HG03521 (cell line): ENCODE measurements around the gene DDX1.

Source experiments
- ATAC-seq: cut with Tn5 transposase; IDR thresholded peaks from one replicate; pipeline ENCODE4 v1.9.1; 2021; ENCODE audit warnings: mild to moderate bottlenecking, moderate library complexity; ENCODE audit not compliant: unreplicated experiment

DDX1 gene

GRCh38 chr2:15561574-15562344, 29.9 kb upstream of the DDX1 start:
- ATAC-seq: peak; percentile 20

DNA sequence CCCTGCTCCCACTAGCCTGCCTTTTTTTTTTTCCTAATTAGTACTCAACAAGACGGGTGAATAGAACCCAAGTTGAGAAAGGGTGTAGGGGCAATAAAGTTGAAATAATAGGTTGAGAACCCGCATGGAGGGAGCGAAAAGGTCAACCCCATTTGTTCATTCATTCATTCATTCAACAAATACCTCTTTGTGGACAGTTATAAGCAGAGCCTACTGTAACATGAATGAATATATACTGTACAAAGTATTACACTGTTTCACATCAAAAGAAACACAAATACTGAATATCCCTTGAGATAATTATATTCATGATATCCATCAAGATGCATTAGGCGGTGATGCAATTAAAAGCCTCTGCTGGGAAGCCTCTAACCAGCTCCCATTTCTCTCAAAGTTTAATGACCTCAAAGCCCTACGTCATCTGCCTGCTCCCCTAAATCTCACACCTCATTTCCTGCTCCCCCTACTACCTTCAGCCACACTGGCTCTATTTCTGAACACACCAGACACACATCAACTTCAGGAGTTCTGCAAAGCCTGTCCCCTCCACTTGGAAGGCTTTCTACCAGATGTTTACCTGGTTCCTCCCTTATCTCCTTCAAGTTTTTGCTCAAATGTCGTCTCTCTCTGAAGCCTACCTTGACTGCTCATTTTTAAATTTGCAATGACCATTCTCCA, 29.2 kb upstream of the DDX1 start:
- ATAC-seq: no peak

GRCh38 chr2:15563227-15564100, 28.2 kb upstream of the DDX1 start:
- ATAC-seq: no peak

DNA sequence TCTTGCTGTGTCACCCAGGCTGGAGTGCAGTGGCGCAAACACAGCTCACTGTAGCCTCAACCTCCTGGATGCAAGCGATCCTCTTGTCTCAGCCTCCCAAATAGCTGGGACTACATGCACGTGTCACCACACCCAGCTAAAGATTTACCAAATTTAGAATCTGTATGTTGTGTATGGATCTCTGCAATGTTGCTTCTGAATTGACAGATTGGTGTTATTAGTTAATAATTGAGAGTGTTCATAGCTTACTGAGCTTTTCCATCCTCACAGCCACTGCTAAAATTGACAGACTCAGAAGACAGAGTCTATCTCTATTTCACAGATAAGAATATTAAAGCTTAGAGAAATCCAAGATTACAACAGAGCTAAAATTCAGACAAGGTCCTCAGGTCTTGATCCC, 26.3 kb upstream of the DDX1 start:
- ATAC-seq: no peak

- ATAC-seq: no peak
Observed at GRCh38 chr2:15565994-15566671, 25.5 kb upstream of the DDX1 start.

GRCh38 chr2:15566912-15567311, 24.8 kb upstream of the DDX1 start:
- no peak for ATAC-seq

DNA sequence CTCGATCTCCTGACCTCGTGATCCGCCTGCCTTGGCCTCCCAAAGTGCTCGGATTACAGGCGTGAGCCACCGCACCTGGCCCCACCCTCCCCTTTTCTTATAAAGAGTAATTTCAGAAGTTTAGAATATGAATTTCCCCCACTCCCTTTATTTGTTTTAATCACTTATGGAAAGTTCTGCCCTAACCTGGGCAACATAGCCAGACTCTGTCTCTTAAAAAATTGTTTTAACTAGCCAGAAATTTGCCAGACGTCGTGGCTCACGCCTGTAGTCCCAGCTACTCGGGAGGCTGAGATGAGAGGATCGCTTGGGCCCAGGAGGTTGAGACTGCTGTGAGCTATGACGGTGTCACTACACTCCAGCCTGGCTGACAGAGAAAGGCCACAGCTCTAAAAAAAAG, 22.8 kb upstream of the DDX1 start:
- ATAC-seq: no peak

DNA sequence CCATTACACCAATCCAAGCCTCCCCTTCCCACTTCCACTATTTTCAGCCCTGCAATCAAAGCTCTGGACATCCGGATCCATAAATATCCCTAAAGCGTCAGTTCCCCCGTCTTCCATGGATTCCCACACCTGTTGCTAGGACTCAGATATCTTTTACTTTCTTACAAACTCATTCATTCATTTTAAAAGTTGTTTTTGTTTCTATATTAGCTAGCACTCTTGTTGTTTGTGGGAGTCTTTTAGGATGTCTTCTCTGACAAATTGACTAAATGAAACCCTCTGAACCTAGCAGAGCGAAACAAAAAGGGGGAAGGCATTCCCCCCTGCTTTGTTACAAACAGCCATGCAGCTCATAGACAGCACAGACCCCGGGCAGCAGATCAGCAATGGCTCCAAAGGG, 21.6 kb upstream of the DDX1 start:
- ATAC-seq: no peak

- ATAC-seq: no peak
Observed at GRCh38 chr2:15571729-15572128, 19.9 kb upstream of the DDX1 start.

- peak; percentile 95 for ATAC-seq
Observed at GRCh38 chr2:15577071-15577735, 14.5 kb upstream of the DDX1 start.

GRCh38 chr2:15579641-15580040, 12.0 kb upstream of the DDX1 start:
- no peak for ATAC-seq

- no peak for ATAC-seq
Observed at GRCh38 chr2:15580451-15580850, 11.2 kb upstream of the DDX1 start.

DNA sequence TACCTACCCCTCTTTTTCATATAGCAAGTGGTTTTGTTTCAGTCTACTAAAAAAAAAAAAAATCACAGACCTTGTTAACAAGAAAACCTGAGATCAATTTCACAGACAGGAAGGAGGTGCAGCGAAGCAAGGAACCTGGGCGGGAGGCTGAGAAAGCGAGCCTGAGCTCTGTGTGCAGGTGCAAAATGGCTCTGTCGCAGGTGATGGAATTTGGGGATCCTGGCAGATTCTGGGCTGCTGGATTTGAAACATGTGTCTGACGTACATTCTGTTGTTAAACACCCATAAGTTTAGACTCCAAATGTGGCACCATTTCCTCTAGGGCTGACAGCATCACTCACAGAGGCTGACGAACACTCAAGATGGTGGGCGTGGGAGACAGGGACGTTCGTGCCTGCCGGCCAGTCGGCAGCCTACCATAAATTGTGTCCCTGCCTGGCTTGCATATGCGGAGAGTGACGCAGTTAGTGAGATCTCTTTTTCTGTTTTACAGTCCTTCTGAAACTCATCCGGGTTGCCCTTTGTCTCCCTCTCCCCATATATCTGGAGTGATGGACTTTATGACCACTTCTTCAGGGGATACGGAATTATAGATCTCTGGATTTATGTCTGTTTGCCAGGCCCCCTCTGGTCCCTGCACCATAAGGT, 8.8 kb upstream of the DDX1 start:
- ATAC-seq: no peak

DNA sequence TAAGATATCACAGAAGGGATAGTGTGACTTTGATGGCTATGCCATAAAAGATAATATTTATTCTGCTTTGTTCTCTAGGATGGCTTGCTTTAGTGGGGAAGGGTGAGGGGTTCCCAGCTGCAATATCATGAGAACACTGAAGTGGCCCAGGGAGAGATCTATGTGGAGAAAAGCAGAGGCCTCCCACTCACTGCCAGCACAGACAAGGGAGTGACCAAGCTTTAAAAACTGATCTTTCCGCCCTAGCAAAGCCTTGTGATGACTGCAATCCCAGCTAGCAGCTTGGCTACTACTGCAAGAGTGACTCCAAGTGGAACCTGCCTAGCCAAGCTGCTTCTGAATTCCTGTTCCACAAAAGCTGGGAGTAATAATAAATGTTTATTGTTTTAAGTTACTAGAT, 7.8 kb upstream of the DDX1 start:
- ATAC-seq: no peak

DNA sequence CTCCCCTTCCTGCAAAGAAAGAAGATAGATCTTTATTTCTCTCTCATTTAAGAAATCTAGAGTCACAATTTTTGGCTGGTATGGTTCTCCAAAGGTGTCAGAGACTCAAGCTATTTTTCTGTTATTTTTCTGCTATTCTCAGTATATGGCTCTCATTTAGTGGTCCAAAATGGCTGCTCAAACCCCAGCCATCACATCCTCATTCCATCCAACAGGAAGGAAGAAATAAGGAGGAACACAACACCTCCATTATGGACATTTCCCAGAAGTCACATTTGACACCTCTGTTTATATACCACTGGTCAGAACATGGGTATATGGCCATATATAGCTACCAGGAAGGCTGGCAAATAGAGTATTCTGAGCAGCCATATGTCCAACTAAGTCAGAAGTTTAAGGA, 7.4 kb upstream of the DDX1 start:
- no peak for ATAC-seq

DNA sequence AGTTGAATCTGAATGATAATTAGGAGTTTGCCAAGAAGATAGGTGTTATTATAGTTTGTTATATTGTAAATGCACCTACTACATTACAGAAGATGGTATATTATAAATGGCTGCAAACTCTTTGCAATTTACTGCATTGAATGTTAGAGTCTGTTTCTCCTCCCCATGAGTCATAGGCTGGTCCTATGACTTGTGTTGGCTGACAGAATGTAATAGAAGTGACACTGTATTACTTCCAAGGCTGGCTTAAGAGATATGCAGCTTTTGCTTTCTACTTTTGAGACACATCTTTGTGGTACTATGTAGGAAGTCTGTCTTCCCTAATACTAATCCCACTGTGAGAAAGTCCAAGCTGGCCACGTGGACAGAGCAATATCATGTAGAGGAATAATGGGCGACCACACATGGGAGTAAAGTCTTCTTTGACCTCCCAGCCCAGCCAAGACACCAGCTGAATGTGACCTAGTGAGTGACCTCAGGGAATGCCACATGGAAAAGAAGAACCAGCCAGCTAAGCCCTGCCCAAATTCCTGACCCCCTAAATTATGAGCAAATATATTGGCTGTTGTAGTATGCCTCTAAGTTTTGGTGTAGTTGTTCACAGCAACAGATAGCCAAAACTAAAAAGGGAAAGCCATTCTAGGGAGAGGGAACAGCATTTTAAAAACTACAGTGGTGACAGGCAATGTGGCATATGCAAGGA, 6.8 kb upstream of the DDX1 start:
- no peak for ATAC-seq

DNA sequence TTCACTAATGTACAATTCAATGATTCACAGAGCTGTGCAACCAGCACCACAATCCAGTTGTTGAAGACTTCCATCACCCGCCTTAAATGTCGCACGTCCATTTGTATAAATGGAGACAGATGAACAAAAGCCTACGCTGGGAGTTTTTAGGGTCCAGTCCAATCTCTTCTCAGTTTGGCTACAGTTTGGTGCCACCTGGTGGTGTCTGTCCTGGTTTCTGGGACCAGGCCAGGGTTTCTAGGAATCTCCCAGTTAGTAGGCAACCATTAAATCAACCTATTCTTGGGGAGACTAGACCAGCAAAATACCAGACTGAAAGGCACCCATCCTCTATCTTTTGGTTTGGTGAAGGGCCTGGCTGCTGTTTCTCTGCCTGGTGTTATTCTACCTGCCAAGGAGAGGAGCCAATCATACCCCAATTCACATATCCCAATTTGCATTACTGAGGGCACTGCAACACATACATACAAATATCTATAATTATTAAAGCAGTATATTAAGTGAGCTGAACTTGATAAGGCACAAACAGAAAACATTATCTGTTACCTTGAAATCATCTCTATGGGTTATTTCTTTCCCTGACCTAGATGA, 3.2 kb upstream of the DDX1 start:
- no peak for ATAC-seq

DNA sequence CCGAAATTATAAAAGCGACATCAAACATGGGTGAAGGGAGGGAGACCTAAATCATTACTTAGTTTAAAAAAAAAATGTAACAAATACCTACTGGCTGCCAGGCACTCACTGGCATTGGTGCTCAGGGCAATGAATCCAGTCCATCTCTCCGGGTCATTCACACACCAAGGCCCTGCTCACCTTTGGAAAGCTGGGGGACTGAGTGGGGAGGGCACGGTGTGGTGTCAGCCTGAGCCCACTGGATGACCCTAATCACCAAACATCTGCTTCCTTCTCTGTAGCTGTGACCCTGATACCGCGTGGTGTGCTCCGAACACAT, 336 bp upstream of the DDX1 start:
- no peak for ATAC-seq

DNA sequence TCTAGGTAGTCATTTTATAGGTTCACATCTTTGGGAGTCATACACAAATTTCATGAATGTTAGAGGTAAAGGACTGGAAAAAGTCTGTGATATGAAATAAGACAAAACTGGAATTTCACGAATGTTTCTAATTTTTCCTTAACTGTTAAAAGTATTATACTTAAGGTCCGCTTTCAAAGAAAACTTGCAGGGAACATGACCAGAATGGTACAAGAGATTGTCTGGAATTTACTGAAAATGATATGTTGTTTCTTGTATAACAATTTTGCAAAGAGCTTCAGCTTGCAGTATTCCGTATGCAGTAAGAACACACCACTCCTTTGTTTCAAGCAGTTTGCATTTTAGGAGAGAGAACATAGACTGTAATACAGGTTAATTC, 1.6 kb downstream of the DDX1 start:
- no peak for ATAC-seq
